ENCODE data around the gene AURKAIP1. TPM values are rescaled to one million over a fixed set of nuclear protein-coding genes. Genes with fewer than 3 reads are reported as not detected.

Gene AURKAIP1
- total and polyA plus RNA-seq, 2 of the 4 experiments (the other 2 are of a cell fraction), result 45.7 to 107 TPM

GRCh38 chr1:1337793-1338147 lies 37.2 kb downstream of the AURKAIP1 start:
- no peak overlapping the region for H2BK15ac ChIP-seq (ENCODE audit: low read depth, low read length)
- no peak overlapping the region for H2BK20ac ChIP-seq (ENCODE audit: low read depth, low read length)
- no peak overlapping the region for H4K8ac ChIP-seq (ENCODE audit: low read depth in 2 of 2, low read length in 2 of 2)
- intact Hi-C loops (cut with micrococcal nuclease), result no loop called here
- H2AK9ac ChIP-seq (replicated peaks; ENCODE audit: low read depth, low read length, poor library complexity), result no peak overlapping the region
- H2AFZ ChIP-seq (replicated peaks; ENCODE audit: low read length, poor library complexity), result no peak overlapping the region
- no peak overlapping the region for H2AK5ac ChIP-seq (ENCODE audit: low read depth, low read length)
- CTCF ChIA-PET, result no interaction called here
- H3K27ac ChIP-seq (ENCODE audit: insufficient read depth, low read length), result no peak overlapping the region
- peaks cover 12 to 19% of the 10 kb centered on the region in 2 experiments for H3K79me1 ChIP-seq (ENCODE audit: low read depth in 1 of 2, low read length in 2 of 2)
- H3K4ac ChIP-seq (ENCODE audit: low read depth, low read length), result no peak overlapping the region
- H3K23ac ChIP-seq (ENCODE audit: low read depth, low read length), result no peak overlapping the region
- H2BK120ac ChIP-seq (ENCODE audit: low read depth, low read length), result no peak overlapping the region
- dilution Hi-C loops (cut with HindIII; ENCODE audit: low sequenced_read_pairs, unreplicated experiment), result no loop called here
- no peak overlapping the region for H3K4me2 ChIP-seq (ENCODE audit: low read depth, low read length)
- no peak overlapping the region for H4K5ac ChIP-seq (ENCODE audit: low read depth, low read length)
- TF ChIP-seq POLR2A (IDR thresholded peaks at IDR 0.05; ENCODE audit: low read depth, low read length) (no peak), USF2 (IDR thresholded peaks at IDR 0.05; ENCODE audit: low read depth, low read length) (no peak), BHLHE40 (IDR thresholded peaks at IDR 0.05; ENCODE audit: low read depth, low read length) (no peak), RAD21 (IDR thresholded peaks at IDR 0.05; ENCODE audit: low read length) (no peak), CEBPB (IDR thresholded peaks at IDR 0.05; ENCODE audit: low read depth, low read length) (no peak), MAZ (IDR thresholded peaks at IDR 0.05; ENCODE audit: borderline replicate concordance, low read depth, low read length) (no peak), RCOR1 (IDR thresholded peaks at IDR 0.05; ENCODE audit: insufficient replicate concordance, low read length) (no peak), NFE2L2 (IDR thresholded peaks at IDR 0.05; ENCODE audit: low read depth, low read length) (no peak), ELK1 (IDR thresholded peaks at IDR 0.05; ENCODE audit: borderline replicate concordance, low read depth, low read length) (no peak), MXI1 (IDR thresholded peaks at IDR 0.05; ENCODE audit: borderline replicate concordance, low read depth, low read length) (no peak), CHD1 (IDR thresholded peaks at IDR 0.05; ENCODE audit: low read depth, low read length) (no peak), FOS (IDR thresholded peaks at IDR 0.05; ENCODE audit: low read depth, low read length) (no peak)
- TF ChIP-seq, protein P1, sequence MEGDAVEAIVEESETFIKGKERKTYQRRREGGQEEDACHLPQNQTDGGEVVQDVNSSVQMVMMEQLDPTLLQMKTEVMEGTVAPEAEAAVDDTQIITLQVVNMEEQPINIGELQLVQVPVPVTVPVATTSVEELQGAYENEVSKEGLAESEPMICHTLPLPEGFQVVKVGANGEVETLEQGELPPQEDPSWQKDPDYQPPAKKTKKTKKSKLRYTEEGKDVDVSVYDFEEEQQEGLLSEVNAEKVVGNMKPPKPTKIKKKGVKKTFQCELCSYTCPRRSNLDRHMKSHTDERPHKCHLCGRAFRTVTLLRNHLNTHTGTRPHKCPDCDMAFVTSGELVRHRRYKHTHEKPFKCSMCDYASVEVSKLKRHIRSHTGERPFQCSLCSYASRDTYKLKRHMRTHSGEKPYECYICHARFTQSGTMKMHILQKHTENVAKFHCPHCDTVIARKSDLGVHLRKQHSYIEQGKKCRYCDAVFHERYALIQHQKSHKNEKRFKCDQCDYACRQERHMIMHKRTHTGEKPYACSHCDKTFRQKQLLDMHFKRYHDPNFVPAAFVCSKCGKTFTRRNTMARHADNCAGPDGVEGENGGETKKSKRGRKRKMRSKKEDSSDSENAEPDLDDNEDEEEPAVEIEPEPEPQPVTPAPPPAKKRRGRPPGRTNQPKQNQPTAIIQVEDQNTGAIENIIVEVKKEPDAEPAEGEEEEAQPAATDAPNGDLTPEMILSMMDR (conservative IDR thresholded peaks at IDR 0.05; ENCODE audit: low read depth, low read length), result no peak
- H3K27me3 ChIP-seq (ENCODE audit: control insufficient read depth, insufficient read depth, low read length), result no peaks in the 10 kb centered on the region
- ATAC-seq (ENCODE audit: low read depth), result 0 out of 2 replicates have a peak, but pooled peaks have one; percentile 47
- 79% methylated on average over 5 of the region's 18 CpGs; no CpG with 5 or more reads in 1 of the 2 experiments for WGBS, 2 experiments (ENCODE audit: extremely low coverage in 2 of 2, insufficient read length in 1 of 2)
- no peak overlapping the region for H3K4me3 ChIP-seq (ENCODE audit: insufficient read depth, low read depth, low read length)
- H4K20me1 ChIP-seq (ENCODE audit: insufficient read depth, low read length), result peaks cover 18% of the 10 kb centered on the region
- DNase-seq, result no peak
- H3K9ac ChIP-seq (ENCODE audit: low read depth, low read length), result no peak overlapping the region
- H2BK5ac ChIP-seq (ENCODE audit: low read depth, low read length, poor library complexity, severe bottlenecking), result no peak overlapping the region
- no peak overlapping the region for H3K18ac ChIP-seq (ENCODE audit: low read depth, low read length)
- no TSS peak for BruUV-seq (replicated peaks)
- H3K9me3 ChIP-seq (ENCODE audit: control insufficient read depth, insufficient read depth, low read length), result no peaks in the 10 kb centered on the region
- POLR2A ChIA-PET (ENCODE audit: unreplicated experiment), result no interaction called here
- no peak overlapping the region for H3K56ac ChIP-seq (ENCODE audit: extremely low read depth, insufficient read depth, low read length)
- no peak overlapping the region for H3K14ac ChIP-seq (replicated peaks; ENCODE audit: low read depth, low read length)
- no peak overlapping the region for H4K91ac ChIP-seq (ENCODE audit: insufficient read depth, low read depth, low read length)
- no peaks in the 10 kb centered on the region for H3K4me1 ChIP-seq (ENCODE audit: control insufficient read depth, insufficient read depth, low read length)
- H3K9me1 ChIP-seq (ENCODE audit: insufficient read depth, low read length), result peaks cover 9% of the 10 kb centered on the region
- in situ Hi-C loops (cut with MboI; ENCODE audit: low sequenced_read_pairs), result no loop called here
- H3K36me3 ChIP-seq (ENCODE audit: control insufficient read depth, insufficient read depth, low read length), result peaks cover 48% of the 10 kb centered on the region
